Right cardiac atrium (tissue), 5 donors: ENCODE data around the gene HS6ST3. TPM values are rescaled to one million over a fixed set of nuclear protein-coding genes. Genes with fewer than 3 reads are reported as not detected.
"Not testable (repeated sequence)": the region's sequence is repeated elsewhere in the genome, so short reads cannot be mapped to it uniquely, and the experiment has no call there.

Experiments
- ATAC-seq, 2 donors: fragments of 200-7000 bp; cut with Tn5 transposase; one replicate each; pipeline versions ENCODE4 v1.8.0 to v1.9.1; 2020; ENCODE audit warnings: moderate library complexity in 2 of 2, mild to moderate bottlenecking in 1 of 2
- DNase-seq, 3 donors: peaks; one replicate each; pipeline ENCODE4 v3.0.0-alpha.2; 2020
- H3K27ac ChIP-seq: one replicate; pipeline ENCODE4 v1.5.1; 2013; ENCODE audit warnings: mild to moderate bottlenecking, low read length, control low read depth, moderate library complexity
- H3K27me3 ChIP-seq: one replicate; pipeline ENCODE4 v1.6.1; 2013; ENCODE audit not compliant: control insufficient read depth, insufficient read depth
- H3K4me1 ChIP-seq: one replicate; pipeline ENCODE4 v1.6.1; 2013; ENCODE audit warnings: low read length; ENCODE audit not compliant: control insufficient read depth, insufficient read depth
- H3K4me3 ChIP-seq: one replicate; pipeline ENCODE4 v1.5.1; 2013; ENCODE audit warnings: low read length, control low read depth
- H3K9me3 ChIP-seq: one replicate; pipeline ENCODE4 v1.6.1; 2013; ENCODE audit warnings: low read length; ENCODE audit not compliant: control insufficient read depth
- WGBS: extraction: QIAGEN DNeasy Blood & Tissue Kit; methylation state at CpG from one replicate; pipeline ENCODE4 v1.1.7; 2013; 5-methylcytosine and 5-hydroxymethylcytosine counted together
- intact Hi-C, 4 donors: fragments of 100-400 bp; cut with DNase I; formaldehyde crosslinking; loops; one replicate each; pipeline versions ENCODE4 v1.11.0 to v1.14.0; 2022 to 2023
- polyA plus RNA-seq: library from polyadenylated mRNA; stranded (reverse); fragments of 200-250 nt; gene quantifications from one replicate; pipeline ENCODE4 v1.2.3, GENCODE V29; 2013
- total RNA-seq, 4 donors: library from RNA; stranded (reverse); fragmentation: NEBNext Ultra II Directional; extraction: Animal tissue kit (Norgen Biotek cat#: 25700); gene quantifications; one replicate each; pipeline ENCODE4 v1.2.1, GENCODE V29; 2021
- donor health status: healthy with polysubstance abuse.
- donor health status: DM: no; HTN: yes; CAD: no.
- donor health status: DM: no; HTN: no; CAD: no.
- donor health status: DM: no; HTN: yes; CAD: no; lungs with severe emphysema.
- donor health status: DM: yes; HTN: yes; CAD: no.

HS6ST3 gene
- total and polyA plus RNA-seq, 5 donors = 0.64 to 1.3 (median 0.79) TPM

DNA sequence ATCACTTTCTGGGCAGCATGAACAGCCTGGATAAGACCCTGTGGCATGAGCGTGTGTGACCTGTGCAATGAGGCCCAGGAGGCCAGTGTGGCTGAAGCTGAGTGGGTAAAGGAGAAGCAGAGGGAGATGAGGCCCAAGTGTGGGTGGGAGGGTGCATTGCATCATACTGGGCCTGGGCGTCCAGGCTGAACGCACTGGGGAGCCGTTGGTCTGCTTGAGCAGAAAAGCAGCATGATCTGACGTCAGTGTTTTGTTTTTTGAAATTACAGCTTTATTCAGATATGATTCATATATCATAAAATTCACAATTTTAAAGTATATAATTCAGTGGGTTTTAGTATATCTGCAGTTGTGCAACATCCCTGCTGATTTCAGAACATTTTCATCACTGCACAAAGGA is 409.7 kb downstream of the HS6ST3 start:
- H3K27ac ChIP-seq = no peak overlapping the region
- H3K4me1 ChIP-seq = no peaks in the 10 kb centered on the region
- no peak for DNase-seq
- intact Hi-C loops = no loop called here
- no peak overlapping the region for H3K4me3 ChIP-seq
- WGBS = 76% methylated on average over 5 of the region's 5 CpGs
- no peaks in the 10 kb centered on the region for H3K27me3 ChIP-seq
- ATAC-seq = no peak
- H3K9me3 ChIP-seq = no peaks in the 10 kb centered on the region

DNA sequence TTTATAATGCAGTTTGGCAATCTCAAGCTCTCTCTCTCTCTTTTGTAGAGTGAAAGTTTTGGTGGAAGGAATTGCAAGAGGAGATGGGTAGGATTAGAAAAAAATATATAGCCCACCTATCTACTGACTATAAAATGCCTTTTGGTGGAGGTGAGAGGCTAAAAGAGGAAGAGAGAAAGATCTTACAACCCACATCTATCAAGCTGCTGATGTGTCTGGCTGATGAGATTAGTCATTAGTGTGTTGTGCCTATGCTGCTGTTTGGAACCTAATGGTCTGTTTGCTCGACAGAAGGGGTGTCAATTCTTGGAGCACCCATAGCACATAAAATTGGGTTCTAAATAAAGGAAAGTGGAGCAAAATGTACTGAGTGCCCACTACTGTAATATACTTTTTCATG is 411.0 kb downstream of the HS6ST3 start:
- 48% methylated on average over 1 of the region's 1 CpG for WGBS
- no peak overlapping the region for H3K27ac ChIP-seq
- no peak for DNase-seq
- H3K4me1 ChIP-seq = no peaks in the 10 kb centered on the region
- no peak overlapping the region for H3K4me3 ChIP-seq
- no peak for ATAC-seq
- intact Hi-C loops = no loop called here
- no peaks in the 10 kb centered on the region for H3K27me3 ChIP-seq
- H3K9me3 ChIP-seq = no peaks in the 10 kb centered on the region

DNA sequence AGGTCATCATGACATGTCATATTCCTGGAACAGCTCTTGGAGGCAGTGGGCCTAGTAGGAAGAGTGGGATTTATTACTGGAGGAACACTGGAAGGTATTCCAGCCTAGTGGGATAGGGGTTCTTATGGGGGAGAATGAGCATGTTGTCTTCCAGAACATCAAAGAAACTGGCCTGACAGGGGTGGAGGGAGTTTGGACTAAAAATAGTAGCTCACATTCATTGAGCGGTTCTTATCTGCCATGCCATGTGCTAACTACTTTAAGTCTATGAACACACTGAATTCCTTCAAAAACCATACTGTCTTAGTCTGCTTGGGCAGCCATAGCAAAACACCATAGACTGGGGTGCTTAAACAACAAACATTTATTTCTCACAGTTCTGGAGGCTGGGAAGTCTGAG is 413.6 kb downstream of the HS6ST3 start:
- 64% methylated on average over 1 of the region's 1 CpG for WGBS
- no peaks in the 10 kb centered on the region for H3K9me3 ChIP-seq
- DNase-seq = no peak
- H3K4me3 ChIP-seq = no peak overlapping the region
- H3K27ac ChIP-seq = no peak overlapping the region
- no peak for ATAC-seq
- intact Hi-C loops = no loop called here
- H3K27me3 ChIP-seq = no peaks in the 10 kb centered on the region
- H3K4me1 ChIP-seq = no peaks in the 10 kb centered on the region

DNA sequence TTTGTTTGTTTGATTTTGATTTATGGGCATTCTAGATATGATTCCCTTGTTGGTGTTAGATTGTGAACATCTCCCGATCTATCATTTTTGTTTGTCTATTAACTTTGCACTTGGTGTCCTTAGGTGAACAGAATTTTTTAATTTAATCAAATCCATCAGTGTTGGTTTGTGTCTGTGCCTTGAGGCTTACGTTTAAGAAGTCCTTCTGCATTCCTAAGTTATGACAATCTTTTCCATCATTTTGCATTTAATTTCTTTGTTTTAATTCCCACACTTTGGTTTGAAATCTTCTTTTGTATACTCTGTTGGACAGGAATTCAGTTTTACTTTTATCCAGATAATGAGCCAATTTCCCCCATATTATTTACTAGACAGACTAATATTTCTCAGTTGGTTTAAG is 421.7 kb downstream of the HS6ST3 start:
- Histone ChIP-seq H3K27me3 (no peaks in the 10 kb centered on the region), H3K4me1 (no peaks in the 10 kb centered on the region), H3K4me3 (no peak overlapping the region), H3K9me3 (no peaks in the 10 kb centered on the region), H3K27ac (no peak overlapping the region)
- DNase-seq = no peak
- 83% methylated on average over 2 of the region's 2 CpGs for WGBS
- no peak for ATAC-seq
- intact Hi-C loops = no loop called here

DNA sequence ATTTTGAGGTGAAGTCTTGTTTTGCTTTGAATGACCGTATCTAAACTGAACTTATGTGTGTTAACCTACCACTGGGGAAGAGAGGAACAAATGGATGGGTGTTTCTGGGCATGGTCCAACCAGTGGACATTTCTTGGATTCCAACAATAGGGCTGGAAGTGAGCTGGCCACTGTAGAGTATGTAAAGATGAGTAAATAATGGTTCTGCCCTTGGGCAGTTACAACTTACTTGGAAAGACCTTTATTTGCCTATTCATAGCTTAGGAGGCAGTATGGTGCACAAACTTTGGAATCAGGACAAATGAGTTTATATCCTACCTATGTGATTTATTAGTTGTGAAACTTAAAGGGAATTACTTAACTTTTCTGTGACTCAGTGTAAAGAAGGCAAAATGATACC is 429.5 kb downstream of the HS6ST3 start:
- no peak overlapping the region for H3K27ac ChIP-seq
- ATAC-seq (no peak), DNase-seq (no peak)
- no peaks in the 10 kb centered on the region for H3K27me3 ChIP-seq
- no peaks in the 10 kb centered on the region for H3K4me1 ChIP-seq
- 90% methylated on average over 1 of the region's 1 CpG for WGBS
- intact Hi-C loops = no loop called here
- no peaks in the 10 kb centered on the region for H3K9me3 ChIP-seq
- no peak overlapping the region for H3K4me3 ChIP-seq

DNA sequence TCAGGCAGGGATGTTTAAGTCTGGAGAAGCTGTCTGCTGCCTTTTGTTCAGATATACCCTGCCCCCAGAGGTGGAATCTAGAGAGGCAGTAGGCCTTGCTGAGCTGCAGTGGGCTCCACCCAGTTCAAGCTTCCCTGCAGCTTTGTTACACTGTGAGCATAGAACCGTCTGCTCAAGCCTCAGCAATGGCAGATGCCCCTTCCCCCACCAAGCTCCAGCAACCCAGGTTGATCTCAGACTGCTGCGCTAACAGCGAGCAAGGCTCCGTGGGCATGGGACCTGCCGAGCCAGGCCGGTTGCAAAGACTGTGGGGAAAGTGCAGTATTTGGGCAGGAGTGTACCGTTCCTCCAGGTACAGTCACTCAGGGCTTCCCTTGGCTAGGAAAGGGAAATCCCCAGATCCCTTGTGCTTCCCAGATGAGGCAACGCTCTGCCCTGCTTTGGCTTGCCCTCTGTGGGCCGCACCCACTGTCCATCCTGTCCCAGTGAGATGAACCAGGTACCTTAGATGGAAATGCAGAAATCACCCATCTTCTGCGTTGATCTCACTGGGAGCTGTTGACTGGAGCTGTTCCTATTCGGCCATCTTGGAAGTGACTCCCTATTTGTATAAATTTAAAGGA is 434.6 kb downstream of the HS6ST3 start:
- H3K27ac ChIP-seq, H3K9me3 ChIP-seq, DNase-seq, H3K4me3 ChIP-seq, intact Hi-C loops, H3K4me1 ChIP-seq, ATAC-seq, H3K27me3 ChIP-seq: not testable (repeated sequence)
- 85% methylated on average over 11 of the region's 11 CpGs for WGBS

DNA sequence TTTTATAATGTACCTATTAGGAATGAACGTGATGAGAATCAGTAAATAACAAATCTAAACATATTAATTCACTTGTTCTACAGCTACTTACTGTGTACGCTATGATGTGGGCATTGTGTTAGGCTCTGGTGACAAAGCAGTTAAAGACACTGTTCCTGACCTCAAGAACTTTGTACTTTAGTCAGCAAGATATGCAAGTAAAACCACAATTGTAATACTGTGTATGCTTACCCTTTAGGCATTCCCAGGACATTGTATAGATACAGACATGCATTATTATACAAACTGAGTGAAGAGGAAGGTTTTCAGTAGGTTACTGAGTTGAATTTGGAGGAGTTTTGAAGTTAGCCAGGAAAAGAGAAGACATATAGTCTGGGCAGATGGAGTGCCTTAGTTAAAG is 435.8 kb downstream of the HS6ST3 start:
- Histone ChIP-seq H3K9me3 (no peaks in the 10 kb centered on the region), H3K27me3 (no peaks in the 10 kb centered on the region), H3K4me3 (no peak overlapping the region), H3K27ac (no peak overlapping the region), H3K4me1 (no peaks in the 10 kb centered on the region)
- ATAC-seq (no peak), DNase-seq (no peak)
- WGBS = 83% methylated on average over 2 of the region's 2 CpGs
- intact Hi-C loops = no loop called here

DNA sequence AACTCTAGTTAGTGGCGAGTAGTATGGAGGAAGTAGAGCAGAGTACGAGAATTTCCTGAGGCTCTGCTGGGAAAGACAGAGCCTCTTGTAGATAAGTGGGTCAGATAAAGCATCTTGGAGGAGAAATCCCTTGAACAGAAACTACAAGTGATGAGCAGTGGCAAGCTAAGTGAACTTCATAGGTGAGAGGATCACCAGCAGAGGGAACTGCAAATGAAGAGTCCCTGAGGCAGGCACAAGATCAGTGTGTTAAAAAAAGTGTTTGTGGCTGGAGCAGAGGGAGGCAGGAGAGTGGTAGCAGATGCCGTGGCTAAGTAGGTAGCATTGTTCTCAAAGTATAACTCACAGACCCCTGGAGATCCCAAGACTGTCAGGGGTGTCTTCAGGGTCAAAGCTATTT is 437.6 kb downstream of the HS6ST3 start:
- H3K4me3 ChIP-seq = no peak overlapping the region

DNA sequence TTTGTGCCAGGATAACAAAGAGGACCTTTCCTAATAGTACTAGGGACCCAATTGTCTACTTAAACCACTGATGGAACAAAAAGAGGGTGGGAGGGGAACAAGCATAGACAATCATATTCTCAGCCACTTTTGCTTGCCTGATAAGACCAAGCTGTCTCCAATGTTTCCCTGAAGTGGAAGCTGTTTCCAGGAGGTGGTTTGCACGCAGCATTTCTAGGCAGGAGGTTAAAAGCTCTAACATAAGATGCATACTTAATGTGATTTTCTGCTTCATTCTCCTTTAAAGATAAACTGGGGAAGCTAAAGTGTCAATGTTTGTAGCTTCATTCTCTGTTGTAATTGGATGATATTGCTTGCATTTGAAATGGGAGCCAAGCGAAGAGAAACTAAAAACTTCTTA is 442.9 kb downstream of the HS6ST3 start:
- no peaks in the 10 kb centered on the region for H3K4me1 ChIP-seq
- intact Hi-C loops = no loop called here

More for the DNA sequence above, 437.6 kb downstream of the HS6ST3 start:
- 35% methylated on average over 3 of the region's 3 CpGs for WGBS
- H3K27ac ChIP-seq = no peak overlapping the region
- ATAC-seq (no peak), DNase-seq (no peak)
- H3K27me3 ChIP-seq = no peaks in the 10 kb centered on the region
- intact Hi-C loops = no loop called here
- no peaks in the 10 kb centered on the region for H3K4me1 ChIP-seq
- no peaks in the 10 kb centered on the region for H3K9me3 ChIP-seq

DNA sequence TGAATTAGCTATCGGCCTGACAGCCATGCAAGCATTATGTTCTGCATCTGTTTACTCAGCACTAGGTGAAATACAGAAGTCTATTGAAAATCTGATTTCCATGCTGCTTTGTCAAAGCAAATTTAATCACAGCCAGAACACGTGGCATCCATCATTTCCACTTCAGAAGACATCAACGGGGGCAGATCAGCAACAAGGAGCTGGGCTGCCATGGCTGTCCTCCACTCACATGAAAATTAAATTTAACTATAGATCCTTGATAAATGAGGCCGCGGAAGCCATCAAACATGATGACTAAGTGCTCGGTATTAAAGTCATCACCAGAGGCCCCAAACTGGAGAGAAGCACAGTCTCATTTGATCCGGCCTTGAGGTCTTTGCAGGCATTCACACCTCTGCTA is 443.5 kb downstream of the HS6ST3 start:
- intact Hi-C loops = no loop called here
- no peak overlapping the region for H3K4me3 ChIP-seq
- WGBS = 61% methylated on average over 7 of the region's 7 CpGs
- no peak overlapping the region for H3K27ac ChIP-seq
- no peaks in the 10 kb centered on the region for H3K9me3 ChIP-seq
- DNase-seq (no peak), ATAC-seq (no peak)
- H3K27me3 ChIP-seq = no peaks in the 10 kb centered on the region
- H3K4me1 ChIP-seq = no peaks in the 10 kb centered on the region

More for the DNA sequence above, 442.9 kb downstream of the HS6ST3 start:
- Histone ChIP-seq H3K4me3 (no peak overlapping the region), H3K27ac (no peak overlapping the region), H3K27me3 (no peaks in the 10 kb centered on the region), H3K9me3 (no peaks in the 10 kb centered on the region)
- WGBS = 78% methylated on average over 2 of the region's 2 CpGs
- ATAC-seq = no peak
- DNase-seq = no peak

DNA sequence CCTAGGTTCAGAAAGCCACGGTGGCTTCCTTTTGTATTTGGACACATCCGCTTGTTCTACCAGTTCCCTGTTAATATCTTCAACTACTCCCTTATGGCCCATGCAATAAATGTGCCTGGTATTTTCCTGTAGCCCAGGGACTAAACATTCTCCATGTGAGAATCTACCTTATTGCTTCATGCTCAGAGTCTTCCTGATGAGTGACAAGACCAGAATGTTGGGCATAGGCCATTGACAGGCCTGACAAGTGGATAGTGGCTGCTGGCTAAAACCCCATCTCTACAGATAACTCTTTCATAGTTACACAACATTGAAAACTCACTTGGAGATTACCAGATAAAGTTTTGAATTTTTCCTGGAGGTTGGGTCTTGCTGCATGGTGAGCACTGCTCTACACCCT is 449.9 kb downstream of the HS6ST3 start:
- no peaks in the 10 kb centered on the region for H3K9me3 ChIP-seq
- DNase-seq (no peak), ATAC-seq (no peak)
- 87% methylated on average over 2 of the region's 2 CpGs for WGBS
- no peak overlapping the region for H3K4me3 ChIP-seq
- no peaks in the 10 kb centered on the region for H3K4me1 ChIP-seq
- H3K27me3 ChIP-seq = no peaks in the 10 kb centered on the region
- H3K27ac ChIP-seq = no peak overlapping the region
- intact Hi-C loops = no loop called here

DNA sequence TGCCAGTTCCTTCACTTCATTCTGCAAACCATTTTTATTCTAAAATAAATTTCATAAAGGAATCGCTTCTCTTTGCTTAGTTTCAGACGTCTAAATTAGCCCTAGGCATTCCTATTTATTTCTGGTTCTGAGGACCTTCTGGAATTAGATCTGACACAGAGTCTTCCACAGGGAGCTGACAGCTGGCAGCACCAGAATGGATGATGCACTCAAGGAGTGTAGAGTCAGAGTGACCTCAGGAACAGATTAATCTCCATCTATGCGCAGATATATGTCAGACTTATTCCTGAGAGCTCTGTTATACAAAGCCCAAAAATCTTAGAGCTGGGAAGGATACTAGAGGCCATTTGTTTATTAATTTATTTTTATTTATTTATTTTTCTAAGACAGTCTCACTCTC is 450.8 kb downstream of the HS6ST3 start:
- ATAC-seq (no peak), DNase-seq (no peak)
- Histone ChIP-seq H3K27ac (no peak overlapping the region), H3K4me1 (no peaks in the 10 kb centered on the region), H3K9me3 (no peaks in the 10 kb centered on the region), H3K4me3 (no peak overlapping the region), H3K27me3 (no peaks in the 10 kb centered on the region)
- 55% methylated on average over 3 of the region's 3 CpGs for WGBS
- intact Hi-C loops = no loop called here
